GM10266 (cell line): ENCODE measurements around the gene PRKCA.

Experiments
- DNase-seq: peaks from one replicate; pipeline ENCODE4 v3.0.0; 2012; ENCODE audit errors: extremely low spot score
- TF ChIP-seq, protein P1 (sequence below): IDR thresholded peaks from 2 replicates; pipeline ENCODE4 v1.5.1; 2012; ENCODE audit warnings: mild to moderate bottlenecking, low read depth; ENCODE audit not compliant: control insufficient read depth, insufficient read depth; ENCODE audit errors: missing control alignments

The PRKCA gene

GRCh38 chr17:66689221-66689620, 386.8 kb downstream of the PRKCA start:
- no peak for DNase-seq
- TF ChIP-seq, protein P1, sequence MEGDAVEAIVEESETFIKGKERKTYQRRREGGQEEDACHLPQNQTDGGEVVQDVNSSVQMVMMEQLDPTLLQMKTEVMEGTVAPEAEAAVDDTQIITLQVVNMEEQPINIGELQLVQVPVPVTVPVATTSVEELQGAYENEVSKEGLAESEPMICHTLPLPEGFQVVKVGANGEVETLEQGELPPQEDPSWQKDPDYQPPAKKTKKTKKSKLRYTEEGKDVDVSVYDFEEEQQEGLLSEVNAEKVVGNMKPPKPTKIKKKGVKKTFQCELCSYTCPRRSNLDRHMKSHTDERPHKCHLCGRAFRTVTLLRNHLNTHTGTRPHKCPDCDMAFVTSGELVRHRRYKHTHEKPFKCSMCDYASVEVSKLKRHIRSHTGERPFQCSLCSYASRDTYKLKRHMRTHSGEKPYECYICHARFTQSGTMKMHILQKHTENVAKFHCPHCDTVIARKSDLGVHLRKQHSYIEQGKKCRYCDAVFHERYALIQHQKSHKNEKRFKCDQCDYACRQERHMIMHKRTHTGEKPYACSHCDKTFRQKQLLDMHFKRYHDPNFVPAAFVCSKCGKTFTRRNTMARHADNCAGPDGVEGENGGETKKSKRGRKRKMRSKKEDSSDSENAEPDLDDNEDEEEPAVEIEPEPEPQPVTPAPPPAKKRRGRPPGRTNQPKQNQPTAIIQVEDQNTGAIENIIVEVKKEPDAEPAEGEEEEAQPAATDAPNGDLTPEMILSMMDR, result no peak

- TF ChIP-seq, protein P1, result no peak
- no peak for DNase-seq
Observed at GRCh38 chr17:66690166-66690565, 387.8 kb downstream of the PRKCA start.

DNA sequence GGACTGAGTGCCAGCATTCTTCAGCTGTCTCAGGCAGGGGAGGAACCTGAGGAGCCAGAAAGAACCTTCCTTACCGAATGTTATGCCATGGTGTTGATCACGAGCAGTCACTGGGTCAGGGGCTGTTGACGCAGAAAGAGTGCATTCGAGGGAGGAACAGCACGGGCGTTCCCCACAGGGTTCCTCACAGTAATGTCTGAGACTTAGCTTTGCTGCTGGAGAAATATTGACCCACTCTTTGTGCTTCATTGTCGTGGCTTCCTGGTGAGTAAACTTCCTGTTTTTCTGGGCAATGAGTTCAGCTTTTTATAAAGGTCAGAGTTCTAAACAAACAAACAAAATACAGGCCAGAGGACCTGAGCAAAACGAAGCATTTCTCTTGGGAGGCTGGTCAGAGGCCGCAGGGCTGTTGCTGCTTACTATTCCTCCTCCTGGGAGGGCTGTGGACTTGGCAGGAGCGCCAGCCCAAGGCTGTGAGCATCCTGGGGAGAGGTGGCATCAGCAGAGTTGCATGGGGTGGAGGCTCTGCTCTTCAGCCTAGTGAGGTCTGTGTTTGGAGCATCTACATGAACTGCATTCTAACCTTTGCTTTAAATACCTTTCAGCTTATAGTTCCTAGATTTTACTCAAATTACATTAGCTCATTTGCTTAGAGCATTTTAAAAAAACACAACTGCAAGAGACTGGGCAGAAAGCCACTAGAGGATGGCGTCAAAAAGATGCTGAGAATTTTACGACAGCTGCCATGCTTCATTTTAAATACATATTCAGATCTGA, 389.4 kb downstream of the PRKCA start:
- DNase-seq, result no peak
- TF ChIP-seq, protein P1, result no peak

- DNase-seq, result no peak
- TF ChIP-seq, protein P1, result no peak
Observed at GRCh38 chr17:66692421-66692690, 389.9 kb downstream of the PRKCA start.

- no peak for DNase-seq
- TF ChIP-seq, protein P1, result no peak
Observed at GRCh38 chr17:66695098-66695497, 392.7 kb downstream of the PRKCA start.

DNA sequence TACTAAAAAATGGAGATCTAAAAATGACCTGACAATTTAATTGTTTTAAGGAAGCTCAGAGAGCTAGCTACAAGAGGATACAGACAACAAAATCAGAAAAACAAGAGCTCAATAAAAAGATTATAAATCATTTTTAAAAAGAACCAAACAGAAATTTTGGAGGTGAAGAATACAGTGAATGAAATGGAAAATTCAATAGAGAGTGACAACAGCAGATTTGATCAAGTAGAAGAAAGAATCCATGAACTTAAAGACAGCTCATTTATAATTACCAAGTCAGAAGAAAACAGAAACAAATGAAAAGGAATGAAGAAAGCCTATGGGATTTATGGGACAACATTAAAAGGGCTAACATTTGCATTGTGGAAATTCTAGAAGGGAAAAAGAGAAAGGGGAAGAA, 395.9 kb downstream of the PRKCA start:
- TF ChIP-seq, protein P1, result no peak
- no peak for DNase-seq

DNA sequence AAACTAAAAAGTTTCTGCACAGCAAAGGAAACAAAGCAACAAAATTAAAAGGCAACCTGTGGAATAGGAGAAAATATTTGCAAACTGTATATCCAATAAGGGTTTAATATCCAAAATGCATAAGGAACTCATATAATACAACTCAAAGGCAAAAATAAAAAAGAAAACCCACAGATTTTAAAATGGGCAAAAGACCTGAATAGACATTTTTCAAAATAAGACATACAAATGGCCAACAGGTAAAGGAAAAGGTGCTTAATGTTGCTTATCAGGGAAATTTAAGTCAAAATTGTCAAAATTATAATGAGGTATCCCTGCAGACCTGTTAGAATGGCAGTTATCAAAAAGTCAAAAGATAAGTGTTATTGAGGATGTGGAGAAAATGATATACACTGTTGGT, 399.0 kb downstream of the PRKCA start:
- DNase-seq, result no peak
- TF ChIP-seq, protein P1, result no peak
